Neural cell (in vitro differentiated cells): ENCODE results near the gene OR4D11. TPM values are rescaled to one million over a fixed set of nuclear protein-coding genes. Genes with fewer than 3 reads are reported as not detected.

Experiments used
- H2AFZ ChIP-seq: fragments of 200-600, 300-800 bp; sonication (generic), shearing (Covaris generic); 2 replicates; pipeline ENCODE4 v1.6.0; 2014; ENCODE audit warnings: low read depth, mild to moderate bottlenecking, antibody characterized with exemption, low read length, moderate library complexity
- H3F3A ChIP-seq: fragments of 200-600 bp; shearing (Covaris generic); 2 replicates; pipeline ENCODE4 v1.6.1; 2016; ENCODE audit warnings: mild to moderate bottlenecking, moderate library complexity, mixed read lengths, antibody characterized with exemption, low read length; ENCODE audit not compliant: insufficient read depth, poor library complexity, severe bottlenecking
- H3K27ac ChIP-seq: fragments of 200-600, 300-800 bp; sonication (generic), shearing (Covaris generic); 2 replicates; pipeline ENCODE4 v1.5.1; 2014; ENCODE audit warnings: mild to moderate bottlenecking, low read length, moderate library complexity
- H3K27me3 ChIP-seq: fragments of 300-800, 200-600 bp; sonication (generic), shearing (Covaris generic); 2 replicates; pipeline ENCODE4 v1.6.0; 2014; ENCODE audit warnings: mild to moderate bottlenecking, low read depth, low read length, moderate library complexity; ENCODE audit not compliant: insufficient read depth
- H3K36me3 ChIP-seq: fragments of 300-800, 200-600 bp; sonication (generic), shearing (Covaris generic); 2 replicates; pipeline ENCODE4 v1.5.1; 2014; ENCODE audit warnings: mild to moderate bottlenecking, antibody characterized with exemption, low read length, moderate library complexity; ENCODE audit not compliant: insufficient read depth
- H3K4me2 ChIP-seq: fragments of 300-800, 200-600 bp; sonication (generic), shearing (Covaris generic); 2 replicates; pipeline ENCODE4 v1.6.0; 2014; ENCODE audit warnings: mild to moderate bottlenecking, low read length
- H3K4me3 ChIP-seq: fragments of 300-800, 200-600 bp; sonication (generic), shearing (Covaris generic); 2 replicates; pipeline ENCODE4 v1.5.1; 2014; ENCODE audit warnings: mild to moderate bottlenecking, low read length, moderate library complexity
- H3K79me2 ChIP-seq: fragments of 200-600 bp; shearing (Covaris generic); replicated peaks from 2 replicates; pipeline ENCODE4 v1.6.0; 2014; ENCODE audit warnings: mild to moderate bottlenecking, low read length, moderate library complexity; ENCODE audit not compliant: insufficient read depth
- H3K9ac ChIP-seq: fragments of 300-800, 200-600 bp; sonication (generic), shearing (Covaris generic); 2 replicates; pipeline ENCODE4 v1.6.1; 2016; ENCODE audit warnings: mild to moderate bottlenecking, low read length, mixed read lengths
- H3K9me2 ChIP-seq: fragments of 200-600 bp; shearing (Covaris generic); 2 replicates; pipeline ENCODE4 v1.6.1; 2016; ENCODE audit warnings: mild to moderate bottlenecking, low read length, mixed read lengths; ENCODE audit not compliant: insufficient read depth
- H3K9me3 ChIP-seq: fragments of 200-600, 300-800 bp; sonication (generic), shearing (Covaris generic); 2 replicates; pipeline ENCODE4 v1.6.1; 2016; ENCODE audit warnings: mild to moderate bottlenecking, mixed run types, low read length, moderate library complexity, mixed read lengths
- H4K20me1 ChIP-seq: fragments of 200-600 bp; shearing (Covaris generic); 2 replicates; pipeline ENCODE4 v1.6.1; 2016; ENCODE audit warnings: mild to moderate bottlenecking, mixed run types; ENCODE audit not compliant: insufficient read depth
- CTCF ChIP-seq: fragments of 450-650 bp; IDR thresholded peaks from 2 replicates; pipeline ENCODE4 v1.5.1; 2014; ENCODE audit warnings: antibody characterized with exemption, mild to moderate bottlenecking, moderate library complexity; ENCODE audit not compliant: poor library complexity, severe bottlenecking
- EP300 ChIP-seq: fragments of 450-650 bp; conservative IDR thresholded peaks from 2 replicates; pipeline ENCODE4 v1.6.1; 2014; ENCODE audit warnings: antibody characterized with exemption, mild to moderate bottlenecking, moderate library complexity; ENCODE audit not compliant: poor library complexity, severe bottlenecking
- EZH2 ChIP-seq: fragments of 200-600, 300-800 bp; shearing (Covaris generic), sonication (generic); IDR thresholded peaks from 2 replicates; pipeline ENCODE4 v1.6.1; 2014; ENCODE audit warnings: antibody characterized with exemption, low read length, borderline replicate concordance, mild to moderate bottlenecking; ENCODE audit not compliant: insufficient read depth, poor library complexity, severe bottlenecking
- MXI1 ChIP-seq: fragments of 450-650 bp; conservative IDR thresholded peaks from 2 replicates; pipeline ENCODE4 v1.6.1; 2014; ENCODE audit warnings: antibody characterized with exemption, mild to moderate bottlenecking; ENCODE audit not compliant: poor library complexity, severe bottlenecking
- POLR2AphosphoS5 ChIP-seq: IDR thresholded peaks from 2 replicates; pipeline ENCODE4 v1.6.1; 2012
- RAD21 ChIP-seq: fragments of 450-650 bp; conservative IDR thresholded peaks from 2 replicates; pipeline ENCODE4 v1.6.1; 2014; ENCODE audit warnings: antibody characterized with exemption, mild to moderate bottlenecking, moderate library complexity
- REST ChIP-seq: IDR thresholded peaks from 2 replicates; pipeline ENCODE4 v1.6.1; 2012; ENCODE audit warnings: borderline replicate concordance
- SMC3 ChIP-seq: fragments of 450-650 bp; conservative IDR thresholded peaks from 2 replicates; pipeline ENCODE4 v1.6.1; 2014; ENCODE audit warnings: antibody characterized with exemption, mild to moderate bottlenecking, moderate library complexity; ENCODE audit not compliant: poor library complexity
- TAF1 ChIP-seq: IDR thresholded peaks from 2 replicates; pipeline ENCODE4 v1.6.1; 2012; ENCODE audit warnings: low read depth
- polyA plus RNA-seq: library from polyadenylated mRNA; depleted of rRNA; stranded (reverse); fragments of >200 nt; gene quantifications from 2 replicates; pipeline ENCODE4 v1.2.3, GENCODE V29; 2014

OR4D11 gene
- polyA plus RNA-seq, 1 donor from 2014 or later, result not detected

- H3K9me2 ChIP-seq, result no peaks in the 10 kb centered on the region
- no peak for TF ChIP-seq RAD21
- TF ChIP-seq MXI1, result no peak
- H3K9ac ChIP-seq, result no peak overlapping the region
- H3K4me3 ChIP-seq, result no peak overlapping the region
- H3K36me3 ChIP-seq, result no peaks in the 10 kb centered on the region
- H3K4me2 ChIP-seq, result no peak overlapping the region
- H3K79me2 ChIP-seq, result no peaks in the 10 kb centered on the region
- H4K20me1 ChIP-seq, result no peaks in the 10 kb centered on the region
- no peaks in the 10 kb centered on the region for H3F3A ChIP-seq
- no peak overlapping the region for H2AFZ ChIP-seq
- no peaks in the 10 kb centered on the region for H3K9me3 ChIP-seq
- H3K27ac ChIP-seq, result no peak overlapping the region
- H3K27me3 ChIP-seq, result no peaks in the 10 kb centered on the region
Observed at GRCh38 chr11:59479906-59480305, 23.5 kb upstream of the OR4D11 start.

DNA sequence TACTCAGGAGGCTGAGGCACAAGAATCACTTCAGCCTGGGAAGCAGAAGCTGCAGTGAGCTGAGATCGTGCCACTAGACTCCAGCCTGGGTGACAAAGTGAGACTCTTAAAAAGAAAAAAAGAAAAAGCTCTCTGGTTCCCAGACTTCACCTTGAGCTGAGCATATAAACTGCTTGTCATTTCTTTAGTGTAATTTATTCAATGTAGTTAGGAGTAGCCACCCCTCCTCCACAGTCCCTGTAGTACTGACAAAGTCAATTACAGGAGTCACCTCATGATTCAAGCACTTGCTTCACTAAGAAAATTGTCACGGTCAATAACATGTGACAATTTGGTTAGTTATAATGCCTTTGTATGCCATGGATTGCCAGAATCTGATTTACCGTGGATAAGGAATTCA, 23.0 kb upstream of the OR4D11 start:
- H3K36me3 ChIP-seq, result no peaks in the 10 kb centered on the region
- TF ChIP-seq EZH2 (no peak), RAD21 (no peak), TAF1 (no peak), CTCF (no peak), EP300 (no peak), MXI1 (no peak), POLR2AphosphoS5 (no peak), SMC3 (no peak), REST (no peak)
- no peaks in the 10 kb centered on the region for H4K20me1 ChIP-seq
- H3K79me2 ChIP-seq, result no peaks in the 10 kb centered on the region
- H3K4me2 ChIP-seq, result no peak overlapping the region
- H3K9me3 ChIP-seq, result no peaks in the 10 kb centered on the region
- no peak overlapping the region for H3K27ac ChIP-seq
- H3K9me2 ChIP-seq, result no peaks in the 10 kb centered on the region
- H2AFZ ChIP-seq, result no peak overlapping the region
- no peak overlapping the region for H3K4me3 ChIP-seq
- H3K27me3 ChIP-seq, result no peaks in the 10 kb centered on the region
- H3K9ac ChIP-seq, result no peak overlapping the region
- no peaks in the 10 kb centered on the region for H3F3A ChIP-seq

DNA sequence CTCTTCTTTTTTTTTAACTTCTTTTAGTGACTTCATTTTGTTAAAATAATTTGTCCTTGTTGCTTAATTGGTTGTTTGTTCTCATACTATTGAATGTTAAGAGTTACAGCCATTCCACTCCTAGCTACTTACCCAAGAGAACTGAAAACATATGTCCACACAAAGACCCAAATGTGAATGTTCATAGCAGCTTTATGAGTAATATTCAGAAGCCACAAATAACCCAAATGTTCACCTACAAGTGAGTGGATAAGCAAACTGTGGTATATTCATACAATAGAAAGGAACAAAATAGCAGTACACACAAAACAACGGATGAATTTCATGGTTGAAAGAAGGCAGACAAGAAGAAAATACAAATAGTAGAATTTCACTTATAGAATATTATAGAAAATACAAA, 1.4 kb upstream of the OR4D11 start:
- Histone ChIP-seq H3K27ac (no peak overlapping the region), H3K9me2 (no peaks in the 10 kb centered on the region), H2AFZ (no peak overlapping the region), H3K27me3 (no peaks in the 10 kb centered on the region), H3K79me2 (no peaks in the 10 kb centered on the region), H3K9me3 (no peaks in the 10 kb centered on the region), H3K36me3 (no peaks in the 10 kb centered on the region), H3K9ac (no peak overlapping the region), H3K4me2 (no peak overlapping the region), H3K4me3 (no peak overlapping the region), H3F3A (no peaks in the 10 kb centered on the region), H4K20me1 (no peaks in the 10 kb centered on the region)
- no peak for TF ChIP-seq POLR2AphosphoS5
- no peak for TF ChIP-seq MXI1
- TF ChIP-seq EP300, result no peak
- TF ChIP-seq EZH2, result no peak
- no peak for TF ChIP-seq REST
- TF ChIP-seq RAD21, result no peak
- no peak for TF ChIP-seq SMC3
- TF ChIP-seq CTCF, result no peak
- TF ChIP-seq TAF1, result no peak
